Liver (tissue), 3 donors: ENCODE results near the gene IMPDH2.
"Not testable (repeated sequence)": the region's sequence is repeated elsewhere in the genome, so short reads cannot be mapped to it uniquely, and the experiment has no call there.

Experiments used
- EGR1 ChIP-seq, 2 donors: IDR thresholded peaks; 2 replicates each; pipeline ENCODE4 v1.6.1; 2016 to 2018; ENCODE audit warnings: antibody characterized with exemption in 2 of 2, low read depth in 2 of 2
- GABPA ChIP-seq, 2 donors: IDR thresholded peaks in 1 of 2; conservative IDR thresholded peaks in 1 of 2; 2 replicates each; pipeline ENCODE4 v1.6.1; 2016; ENCODE audit warnings: antibody characterized with exemption in 2 of 2, mild to moderate bottlenecking in 1 of 2, moderate library complexity in 1 of 2
- HNF4A ChIP-seq, 2 donors: conservative IDR thresholded peaks; 2 replicates each; pipeline ENCODE4 v1.6.1; 2016; ENCODE audit warnings: antibody characterized with exemption in 2 of 2, mild to moderate bottlenecking in 2 of 2
- JUND ChIP-seq, 2 donors: IDR thresholded peaks; 2 replicates each; pipeline ENCODE4 v1.6.1; 2016; ENCODE audit warnings: antibody characterized with exemption in 2 of 2
- RXRA ChIP-seq, 2 donors: IDR thresholded peaks; 2 replicates each; pipeline ENCODE4 v1.6.1; 2017 to 2018; ENCODE audit warnings: antibody characterized with exemption in 2 of 2, mild to moderate bottlenecking in 1 of 2
- SP1 ChIP-seq: IDR thresholded peaks from 2 replicates; pipeline ENCODE4 v1.6.1; 2018; ENCODE audit warnings: antibody characterized with exemption, mild to moderate bottlenecking
- TAF1 ChIP-seq: conservative IDR thresholded peaks from 2 replicates; pipeline ENCODE4 v1.6.1; 2016; ENCODE audit warnings: antibody characterized with exemption, mild to moderate bottlenecking
- TF ChIP-seq, protein P1 (sequence below): fragments of 150-350 bp; IDR thresholded peaks from 2 replicates; pipeline ENCODE4 v1.5.1; 2017; ENCODE audit warnings: improper control_type of control experiment, low read depth, low read length; ENCODE audit not compliant: missing input control
- TF ChIP-seq, protein P2 (sequence below): IDR thresholded peaks from 2 replicates; pipeline ENCODE4 v1.6.1; 2016; ENCODE audit warnings: antibody characterized with exemption
- TF ChIP-seq, protein P3 (sequence below): IDR thresholded peaks from 2 replicates; pipeline ENCODE4 v1.6.1; 2016; ENCODE audit warnings: antibody characterized with exemption
- donor health status: healthy.
- donor health status: healthy.

DNA sequence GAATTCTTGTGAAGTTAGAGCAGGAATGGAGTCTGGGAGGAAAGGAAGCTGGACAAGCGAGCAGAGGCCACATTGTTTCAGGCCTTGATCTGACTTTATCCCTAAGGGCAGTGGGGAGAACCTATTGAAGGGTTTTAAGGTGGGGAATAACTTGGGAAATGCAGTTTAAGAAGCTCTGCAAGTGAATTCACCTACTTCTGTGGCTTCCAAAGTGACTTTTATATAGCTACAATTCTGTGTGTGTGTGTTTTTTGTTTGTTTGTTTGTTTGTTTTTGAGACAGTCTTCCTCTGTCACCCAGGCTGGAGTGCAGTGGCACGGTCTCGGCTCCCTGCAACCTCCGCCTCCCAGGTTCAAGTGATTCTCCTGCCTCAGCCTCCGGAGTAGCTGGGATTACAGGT is 20.6 kb downstream of the IMPDH2 start:
- TF ChIP-seq GABPA (IDR thresholded peaks at IDR 0.05 in 1 of 2, conservative IDR thresholded peaks at IDR 0.05 in 1 of 2); JUND (IDR thresholded peaks at IDR 0.05); EGR1 (IDR thresholded peaks at IDR 0.05; ENCODE audit: low read depth in 2 of 2); TAF1; HNF4A (conservative IDR thresholded peaks at IDR 0.05); SP1; RXRA (IDR thresholded peaks at IDR 0.05): not testable (repeated sequence)
- TF ChIP-seq, protein P1, sequence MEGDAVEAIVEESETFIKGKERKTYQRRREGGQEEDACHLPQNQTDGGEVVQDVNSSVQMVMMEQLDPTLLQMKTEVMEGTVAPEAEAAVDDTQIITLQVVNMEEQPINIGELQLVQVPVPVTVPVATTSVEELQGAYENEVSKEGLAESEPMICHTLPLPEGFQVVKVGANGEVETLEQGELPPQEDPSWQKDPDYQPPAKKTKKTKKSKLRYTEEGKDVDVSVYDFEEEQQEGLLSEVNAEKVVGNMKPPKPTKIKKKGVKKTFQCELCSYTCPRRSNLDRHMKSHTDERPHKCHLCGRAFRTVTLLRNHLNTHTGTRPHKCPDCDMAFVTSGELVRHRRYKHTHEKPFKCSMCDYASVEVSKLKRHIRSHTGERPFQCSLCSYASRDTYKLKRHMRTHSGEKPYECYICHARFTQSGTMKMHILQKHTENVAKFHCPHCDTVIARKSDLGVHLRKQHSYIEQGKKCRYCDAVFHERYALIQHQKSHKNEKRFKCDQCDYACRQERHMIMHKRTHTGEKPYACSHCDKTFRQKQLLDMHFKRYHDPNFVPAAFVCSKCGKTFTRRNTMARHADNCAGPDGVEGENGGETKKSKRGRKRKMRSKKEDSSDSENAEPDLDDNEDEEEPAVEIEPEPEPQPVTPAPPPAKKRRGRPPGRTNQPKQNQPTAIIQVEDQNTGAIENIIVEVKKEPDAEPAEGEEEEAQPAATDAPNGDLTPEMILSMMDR: not testable (repeated sequence)
- TF ChIP-seq, protein P2, sequence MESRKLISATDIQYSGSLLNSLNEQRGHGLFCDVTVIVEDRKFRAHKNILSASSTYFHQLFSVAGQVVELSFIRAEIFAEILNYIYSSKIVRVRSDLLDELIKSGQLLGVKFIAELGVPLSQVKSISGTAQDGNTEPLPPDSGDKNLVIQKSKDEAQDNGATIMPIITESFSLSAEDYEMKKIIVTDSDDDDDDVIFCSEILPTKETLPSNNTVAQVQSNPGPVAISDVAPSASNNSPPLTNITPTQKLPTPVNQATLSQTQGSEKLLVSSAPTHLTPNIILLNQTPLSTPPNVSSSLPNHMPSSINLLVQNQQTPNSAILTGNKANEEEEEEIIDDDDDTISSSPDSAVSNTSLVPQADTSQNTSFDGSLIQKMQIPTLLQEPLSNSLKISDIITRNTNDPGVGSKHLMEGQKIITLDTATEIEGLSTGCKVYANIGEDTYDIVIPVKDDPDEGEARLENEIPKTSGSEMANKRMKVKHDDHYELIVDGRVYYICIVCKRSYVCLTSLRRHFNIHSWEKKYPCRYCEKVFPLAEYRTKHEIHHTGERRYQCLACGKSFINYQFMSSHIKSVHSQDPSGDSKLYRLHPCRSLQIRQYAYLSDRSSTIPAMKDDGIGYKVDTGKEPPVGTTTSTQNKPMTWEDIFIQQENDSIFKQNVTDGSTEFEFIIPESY: not testable (repeated sequence)
- TF ChIP-seq, protein P3, sequence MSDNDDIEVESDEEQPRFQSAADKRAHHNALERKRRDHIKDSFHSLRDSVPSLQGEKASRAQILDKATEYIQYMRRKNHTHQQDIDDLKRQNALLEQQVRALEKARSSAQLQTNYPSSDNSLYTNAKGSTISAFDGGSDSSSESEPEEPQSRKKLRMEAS: not testable (repeated sequence)
